GM12878 (cell line): ENCODE measurements around the gene RGL1. TPM values are rescaled to one million over a fixed set of nuclear protein-coding genes. Genes with fewer than 3 reads are reported as not detected.
A peak's percentile ranks its signal among the peaks of the same experiment; 100 is the strongest.

Source experiments
- CBX5 ChIP-seq: sonication (generic); IDR thresholded peaks from 2 replicates; pipeline ENCODE4 v1.6.1; 2016; ENCODE audit warnings: low read depth, moderate library complexity, mild to moderate bottlenecking, inconsistent platforms
- CTCF ChIP-seq, 3 experiments: IDR thresholded peaks in 2 of 3; conservative IDR thresholded peaks in 1 of 3; 2 replicates each; pipeline ENCODE4 v1.5.1; 2011; ENCODE audit warnings: low read depth in 3 of 3, low read length in 3 of 3, mild to moderate bottlenecking in 3 of 3, control low read depth in 2 of 3, moderate library complexity in 2 of 3, inconsistent platforms in 1 of 3, mixed read lengths in 1 of 3; ENCODE audit not compliant: control insufficient read depth in 2 of 3, insufficient read depth in 1 of 3; ENCODE audit errors: extremely low read depth in 1 of 3
- FOS ChIP-seq: IDR thresholded peaks from 3 replicates; pipeline ENCODE4 v1.6.1; 2011; ENCODE audit warnings: borderline replicate concordance; ENCODE audit not compliant: insufficient read length; ENCODE audit errors: extremely low read depth
- JUNB ChIP-seq: IDR thresholded peaks from 2 replicates; pipeline ENCODE4 v1.6.1; 2016; ENCODE audit warnings: antibody characterized with exemption, mild to moderate bottlenecking
- MLLT1 ChIP-seq: fragments of 450-650 bp; IDR thresholded peaks from 2 replicates; pipeline ENCODE4 v1.6.1; 2016; ENCODE audit warnings: mild to moderate bottlenecking
- NBN ChIP-seq: fragments of 450-650 bp; IDR thresholded peaks from 2 replicates; pipeline ENCODE4 v1.6.1; 2016
- NFYB ChIP-seq: IDR thresholded peaks from 2 replicates; pipeline ENCODE4 v1.6.1; 2011; ENCODE audit warnings: low read depth, mild to moderate bottlenecking, low read length, improper control_type of control experiment, moderate library complexity; ENCODE audit not compliant: insufficient read depth
- NKRF ChIP-seq: fragments of 450-650 bp; conservative IDR thresholded peaks from 2 replicates; pipeline ENCODE4 v1.6.1; 2017; ENCODE audit warnings: mild to moderate bottlenecking, moderate library complexity
- RAD21 ChIP-seq: IDR thresholded peaks from 2 replicates; pipeline ENCODE4 v1.6.1; 2011; ENCODE audit warnings: mild to moderate bottlenecking, low read depth, low read length, moderate library complexity; ENCODE audit not compliant: insufficient read depth
- SIN3A ChIP-seq: IDR thresholded peaks from 2 replicates; pipeline ENCODE4 v1.6.1; 2012; ENCODE audit warnings: low read depth, low read length, improper control_type of control experiment
- STAT3 ChIP-seq: IDR thresholded peaks from 2 replicates; pipeline ENCODE4 v1.6.1; 2011; ENCODE audit warnings: low read depth, low read length, improper control_type of control experiment
- SUZ12 ChIP-seq: fragments of 200-600 bp; sonication (generic); IDR thresholded peaks from one replicate; pipeline ENCODE4 v1.6.1; 2018; ENCODE audit warnings: antibody characterized with exemption, mild to moderate bottlenecking; ENCODE audit not compliant: unreplicated experiment
- TBL1XR1 ChIP-seq: IDR thresholded peaks from 2 replicates; pipeline ENCODE4 v1.6.1; 2012; ENCODE audit warnings: low read depth, low read length, improper control_type of control experiment
- TCF3 ChIP-seq: IDR thresholded peaks from 2 replicates; pipeline ENCODE4 v1.6.1; 2012; ENCODE audit warnings: low read depth, mild to moderate bottlenecking, low read length, borderline replicate concordance; ENCODE audit not compliant: insufficient read depth
- ZBTB33 ChIP-seq: fragments of 450-650 bp; IDR thresholded peaks from 2 replicates; pipeline ENCODE4 v1.6.1; 2017; ENCODE audit warnings: mild to moderate bottlenecking
- ZBTB4 ChIP-seq: fragments of 450-650 bp; formaldehyde crosslinking; IDR thresholded peaks from 2 replicates; pipeline ENCODE4 v1.4.0; 2022; ENCODE audit warnings: mild to moderate bottlenecking, moderate library complexity
- ZNF207 ChIP-seq: fragments of 450-650 bp; IDR thresholded peaks from 2 replicates; pipeline ENCODE4 v1.6.1; 2014; ENCODE audit warnings: antibody characterized with exemption, mild to moderate bottlenecking, borderline replicate concordance
- polyA plus RNA-seq, 11 experiments: library from polyadenylated mRNA; depleted of rRNA in 4 of 11; unstranded in 6 of 11; stranded (reverse) in 5 of 11; fragments of >200 nt; fragmentation: Nextera tagmentation in 4 of 11; fragmentation: Illumina TruSeq in 1 of 11; extraction: Ambion mirVana in 4 of 11; extraction: Trizol in 1 of 11; gene quantifications; 1 replicate in 1 of 11; 2 replicates in 10 of 11; pipeline versions ENCODE4 v1.2.1 to v1.2.3, GENCODE V29; 2011 to 2016; ENCODE audit warnings: inconsistent platforms in 2 of 11, missing spikeins in 2 of 11, low read depth in 1 of 11
- total RNA-seq, 4 experiments: library from RNA; depleted of rRNA in 3 of 4; stranded (reverse); fragments of >200 nt in 3 of 4; fragmentation: Illumina TruSeq in 1 of 4; extraction: Trizol in 1 of 4; gene quantifications; 2 replicates each; pipeline versions ENCODE4 v1.2.1 to v1.2.3, GENCODE V29; 2013 to 2021

Gene RGL1
- total and polyA plus RNA-seq, 10 of the 15 experiments (the other 5 are each of a cell fraction or from before 2014, with no cell fraction given): 8.1 to 25.0 (median 19.0) TPM

GRCh38 chr1:183915625-183916510 is 110.9 kb downstream of the RGL1 start (continued):
- TF ChIP-seq ZBTB4 (CRISPR knock-in tag): no peak
- TF ChIP-seq CBX5: 0 out of 2 replicates have a peak, but pooled peaks have one; percentile 40
- peak; percentile 98 for TF ChIP-seq RAD21
- TF ChIP-seq FOS: no peak
- 0 out of 2 replicates have a peak, but pooled peaks have one; percentile 16 for TF ChIP-seq JUNB
- no peak for TF ChIP-seq SIN3A
- no peak for TF ChIP-seq SUZ12
- TF ChIP-seq ZBTB33: peak; percentile 46; the same call in 1 of the 2 replicates
- TF ChIP-seq STAT3: 0 out of 2 replicates have a peak, but pooled peaks have one; percentile 30
- TF ChIP-seq NFYB: no peak
- no peak for TF ChIP-seq NKRF
- TF ChIP-seq CTCF (IDR thresholded peaks at IDR 0.05 in 2 of 3, conservative IDR thresholded peaks at IDR 0.05 in 1 of 3; ENCODE audit: control insufficient read depth in 2 of 3, extremely low read depth in 1 of 3, insufficient read depth in 1 of 3, low read depth in 3 of 3, low read length in 3 of 3): peak; percentile 66 to 91 (median 69)
- no peak for TF ChIP-seq MLLT1
- TF ChIP-seq NBN: peak; percentile 74; the same call in 1 of the 2 replicates
- TF ChIP-seq TBL1XR1: 0 out of 2 replicates have a peak, but pooled peaks have one; percentile 23
- 0 out of 2 replicates have a peak, but pooled peaks have one; percentile 69 for TF ChIP-seq ZNF207
- no peak for TF ChIP-seq TCF3
